Middle frontal gyrus (tissue), 1 donor: ENCODE data around the gene MGAT3.

ENCODE experiments used
- DNase-seq: peaks from one replicate; pipeline ENCODE4 v3.0.0-alpha.2; 2015; ENCODE audit warnings: low spot score; ENCODE audit errors: extremely low spot score

The MGAT3 gene

GRCh38 chr22:39528080-39528661 is 71.4 kb downstream of the MGAT3 start:
- DNase-seq: no peak

DNA sequence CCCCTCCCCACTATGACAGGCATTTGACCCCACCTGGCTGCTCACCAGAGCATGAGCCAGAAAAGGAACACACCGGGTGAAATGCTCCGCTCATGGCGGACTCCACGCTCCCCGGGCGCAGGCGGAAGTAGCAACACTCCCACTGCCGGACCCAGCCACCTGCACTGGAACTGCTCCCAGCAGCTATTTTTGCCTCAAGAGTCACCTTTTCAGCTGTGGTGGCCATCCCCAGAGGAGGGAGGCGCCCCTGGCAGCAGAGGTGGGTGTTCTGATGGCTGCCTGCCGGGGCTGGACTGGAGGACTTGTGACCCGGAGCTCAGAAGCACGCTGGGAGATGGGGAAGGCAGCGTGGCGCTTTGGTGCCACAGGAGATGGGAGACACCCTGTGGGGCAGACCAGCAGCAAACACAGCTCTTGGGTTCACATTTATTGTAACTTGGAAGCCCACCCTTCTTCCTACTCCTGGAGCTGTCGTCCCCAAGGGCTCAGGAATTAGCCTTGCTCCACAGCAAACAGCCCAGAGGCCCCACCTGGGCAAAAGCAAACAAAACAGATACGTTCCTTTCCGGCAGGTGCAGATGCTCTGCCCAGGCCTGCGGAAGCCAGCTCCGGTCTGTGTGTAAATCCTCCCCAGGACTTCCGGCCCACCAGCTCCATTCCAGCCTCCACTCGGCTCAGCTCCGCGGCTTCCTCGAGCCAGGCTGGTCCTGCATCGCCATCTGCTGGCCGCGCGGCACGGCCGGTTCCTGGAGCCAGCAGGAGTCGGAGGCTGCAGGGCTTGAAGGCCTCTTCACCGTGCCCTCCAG is 72.1 kb downstream of the MGAT3 start:
- peak; percentile 73 for DNase-seq

DNA sequence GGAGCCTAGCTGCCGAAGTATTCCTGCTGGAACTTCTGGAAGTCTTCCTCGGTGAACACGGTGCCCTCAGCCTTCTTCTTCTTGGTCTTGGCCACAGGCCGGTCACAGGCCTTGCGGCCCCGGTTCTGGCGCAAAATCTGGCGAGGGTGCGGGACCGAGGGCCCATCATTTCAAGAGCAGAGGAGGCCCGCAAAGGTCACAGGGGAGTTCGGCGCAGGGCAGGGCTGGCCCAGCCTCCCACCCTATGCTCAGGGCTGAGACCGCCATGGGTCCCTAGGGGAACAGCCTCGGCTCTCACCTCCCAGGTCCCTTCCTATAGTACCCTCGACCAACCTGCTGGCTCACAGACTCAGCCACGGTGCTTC is 72.7 kb downstream of the MGAT3 start:
- no peak for DNase-seq

DNA sequence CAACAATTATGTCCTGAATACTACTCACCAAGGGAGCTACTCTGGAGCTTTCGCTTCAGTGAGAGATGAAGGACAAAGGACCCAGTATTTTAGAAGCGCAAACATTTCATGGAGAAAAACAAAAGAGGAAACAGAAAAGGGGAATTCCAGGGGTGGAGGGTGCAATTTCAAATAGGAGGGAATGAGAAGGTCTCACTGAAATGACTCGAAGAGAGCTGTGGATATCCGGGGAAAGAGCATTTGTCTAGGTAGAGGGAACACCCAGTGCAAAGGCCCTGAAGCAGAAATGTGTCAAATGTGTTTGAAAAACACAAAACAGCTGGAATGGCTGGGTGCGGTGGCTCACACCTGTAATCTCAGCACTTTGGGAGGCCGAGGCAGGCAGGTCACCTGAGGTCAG is 73.3 kb downstream of the MGAT3 start:
- no peak for DNase-seq

- no peak for DNase-seq
Observed at GRCh38 chr22:39530692-39531331, 74.0 kb downstream of the MGAT3 start.

DNA sequence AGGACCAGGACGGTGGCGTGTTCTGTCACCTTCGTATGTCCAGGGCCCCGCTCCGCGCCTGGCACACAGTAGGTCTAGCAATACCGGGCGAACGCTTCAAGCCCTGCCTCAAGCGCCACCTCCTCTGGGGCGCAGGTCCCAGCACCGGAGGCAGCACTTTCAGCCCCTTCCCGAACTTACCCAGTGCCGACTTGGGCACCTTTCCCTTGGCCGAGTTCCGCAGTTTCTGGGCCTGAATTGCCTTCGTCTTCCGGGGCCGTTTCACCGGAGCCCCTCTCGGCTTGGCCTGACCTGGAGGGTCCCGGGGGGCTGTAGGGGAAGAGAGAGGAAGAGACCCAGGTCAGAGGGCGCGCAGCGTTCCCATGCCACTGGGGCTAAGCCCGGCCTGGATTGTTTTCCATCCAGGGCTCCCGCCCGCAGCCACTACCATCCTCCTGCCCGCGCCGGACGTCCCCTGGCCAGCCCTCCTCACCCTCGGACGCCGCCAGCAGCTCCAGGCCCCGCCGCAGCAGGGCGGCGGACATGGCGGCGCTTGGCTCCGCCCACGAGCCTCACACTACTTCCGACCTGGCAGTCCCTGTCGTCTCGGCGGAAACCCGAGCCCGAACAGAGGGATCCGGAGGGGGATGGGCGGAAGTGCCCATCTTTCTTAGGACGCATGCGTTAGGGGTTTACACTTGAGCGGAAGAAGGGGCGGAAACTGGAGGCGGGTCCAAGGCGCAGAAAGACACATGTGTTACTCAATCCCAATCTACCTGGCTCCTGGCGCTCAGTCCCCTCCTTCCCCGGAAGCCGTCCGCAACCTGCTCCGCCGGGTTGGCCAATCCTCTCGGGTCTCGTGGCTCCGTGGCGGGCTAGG is 75.6 kb downstream of the MGAT3 start, which contains the start of gene RPS19BP1:
RPS19BP1 (minus strand) TSS at position 534 of the 859 bp plus-strand sequence; CDS start at position 524, 10 bp downstream.
- peak; percentile 99 for DNase-seq

DNA sequence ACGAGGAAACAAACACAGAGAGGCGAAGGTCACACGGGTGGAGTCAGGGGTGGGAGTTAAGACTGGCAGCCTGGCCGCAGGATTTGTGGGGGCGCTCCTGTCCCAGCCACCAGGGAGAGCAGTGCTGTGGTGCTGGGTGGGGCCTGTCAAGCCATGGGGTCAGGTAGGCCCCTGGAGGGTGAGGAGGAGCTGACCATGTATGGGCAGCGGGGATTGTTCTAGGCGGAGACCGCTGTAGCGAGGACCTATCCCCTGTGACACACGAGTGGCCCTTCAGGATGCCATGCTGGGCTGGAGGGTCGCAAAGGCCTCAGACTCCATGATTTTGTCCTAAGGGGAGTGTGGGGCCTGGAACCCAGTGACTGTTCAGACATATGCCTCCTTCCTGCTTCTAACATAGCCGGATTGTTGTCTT is 77.3 kb downstream of the MGAT3 start:
- DNase-seq: no peak

- DNase-seq: no peak
Observed at GRCh38 chr22:39534591-39535356, 78.0 kb downstream of the MGAT3 start.

GRCh38 chr22:39535357-39535725 is 78.5 kb downstream of the MGAT3 start:
- DNase-seq: no peak

DNA sequence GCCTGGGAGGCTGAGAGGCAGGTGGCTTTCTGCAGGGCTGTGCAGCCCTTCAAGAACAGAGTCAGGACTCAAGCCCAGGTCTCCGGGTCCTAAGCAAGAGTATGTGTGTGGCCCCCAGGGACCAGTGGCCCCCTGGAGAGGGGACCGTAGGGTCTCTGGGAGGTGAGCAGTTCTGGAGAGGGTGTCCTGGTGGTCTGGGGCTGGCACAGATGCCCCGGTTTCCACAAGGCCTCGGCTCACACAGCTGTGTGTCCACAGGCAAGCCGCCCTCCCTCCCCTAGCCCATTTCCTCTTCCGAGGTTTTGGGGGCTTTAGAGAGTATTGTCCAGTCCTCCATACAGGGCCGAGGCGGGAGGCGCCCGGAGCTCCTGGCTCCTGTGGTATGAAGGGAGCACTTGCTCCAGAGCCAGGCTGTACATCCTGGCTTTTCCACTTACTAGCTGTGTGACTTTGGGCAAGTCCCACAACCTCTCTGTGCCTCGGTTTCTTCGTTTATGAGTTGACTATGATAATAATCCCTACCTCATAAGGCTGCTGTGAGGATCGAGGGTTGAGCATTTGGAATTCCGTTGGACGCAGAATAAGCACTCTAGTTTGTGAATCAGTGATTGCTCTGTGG is 79.1 kb downstream of the MGAT3 start:
- no peak for DNase-seq

DNA sequence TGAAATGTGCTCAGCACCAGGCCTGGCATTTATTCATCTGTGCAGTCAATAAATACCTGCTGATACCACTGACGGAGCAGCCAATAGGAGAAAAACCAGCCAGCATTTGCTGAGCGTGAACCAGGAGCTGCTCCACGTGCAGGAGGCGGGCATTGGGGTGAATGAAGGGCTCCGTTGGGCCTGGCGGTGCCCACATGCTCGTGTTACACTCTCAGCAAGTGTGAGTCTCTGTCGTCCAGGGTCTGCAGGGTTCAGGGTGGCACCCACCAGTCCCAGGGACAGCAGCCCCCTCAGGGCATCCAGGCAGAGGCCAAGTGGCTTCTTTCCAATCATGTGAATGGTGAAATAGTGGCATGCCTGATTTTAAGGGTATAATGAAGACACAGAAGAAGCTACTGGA is 79.9 kb downstream of the MGAT3 start:
- no peak for DNase-seq

DNA sequence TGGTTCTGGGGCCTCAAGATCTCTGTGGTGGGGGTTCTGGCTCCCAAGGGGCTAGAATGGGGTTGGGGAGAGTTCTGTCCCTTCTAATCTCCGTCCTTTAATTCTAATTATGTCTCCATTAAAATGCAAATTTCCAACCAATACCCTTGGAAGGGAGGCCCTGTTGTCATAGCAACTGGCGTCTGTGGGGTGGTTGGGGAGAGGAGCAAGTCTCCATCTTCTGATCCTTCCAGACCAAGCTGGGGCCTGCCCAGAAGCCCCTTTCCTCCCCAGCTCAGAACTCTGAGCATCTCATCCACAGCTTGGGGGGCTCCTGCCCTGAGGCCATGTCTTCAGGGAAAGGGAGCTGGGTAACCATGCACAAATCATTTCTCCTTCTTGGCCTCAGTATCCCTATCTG is 81.2 kb downstream of the MGAT3 start:
- DNase-seq: no peak
